ENCODE measurements around the gene ESRP2.

Gene ESRP2

DNA sequence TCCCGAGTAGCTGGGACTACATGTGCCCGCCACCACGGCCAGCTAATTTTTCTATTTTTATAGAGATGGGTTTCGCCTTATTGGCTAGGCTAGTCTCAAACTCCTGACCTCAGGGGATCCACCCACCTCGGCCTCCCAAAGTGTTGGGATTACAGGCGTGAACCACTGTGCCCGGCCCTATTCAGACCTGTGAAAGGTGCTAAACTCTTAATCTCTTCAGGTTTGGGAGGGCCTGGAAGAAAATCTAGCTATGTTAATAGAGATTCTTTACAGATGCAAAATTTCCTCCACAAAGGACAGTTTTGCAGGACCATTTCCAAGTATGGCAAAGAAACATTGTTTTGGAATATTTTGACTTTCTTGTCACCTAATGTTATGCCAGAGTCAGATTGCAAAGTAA is 6.2 kb upstream of the ESRP2 start:
- no peak for DNase-seq

DNA sequence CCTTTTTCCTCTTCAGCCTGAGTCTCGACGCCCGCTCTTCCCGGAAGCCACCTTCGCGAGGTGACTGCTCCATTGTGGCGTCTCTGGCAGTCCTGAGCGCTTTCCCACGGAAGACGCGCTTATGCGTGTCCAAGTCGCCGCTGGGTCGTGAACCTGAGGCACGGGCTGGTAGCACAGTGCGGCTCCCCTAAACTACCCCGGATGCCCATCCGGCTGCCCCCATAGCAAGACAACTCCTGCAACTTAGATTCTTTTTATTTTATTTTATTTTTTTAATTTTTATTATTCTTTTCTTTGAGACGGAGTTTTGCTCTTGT is 2.1 kb upstream of the ESRP2 start:
- no peak for DNase-seq

DNA sequence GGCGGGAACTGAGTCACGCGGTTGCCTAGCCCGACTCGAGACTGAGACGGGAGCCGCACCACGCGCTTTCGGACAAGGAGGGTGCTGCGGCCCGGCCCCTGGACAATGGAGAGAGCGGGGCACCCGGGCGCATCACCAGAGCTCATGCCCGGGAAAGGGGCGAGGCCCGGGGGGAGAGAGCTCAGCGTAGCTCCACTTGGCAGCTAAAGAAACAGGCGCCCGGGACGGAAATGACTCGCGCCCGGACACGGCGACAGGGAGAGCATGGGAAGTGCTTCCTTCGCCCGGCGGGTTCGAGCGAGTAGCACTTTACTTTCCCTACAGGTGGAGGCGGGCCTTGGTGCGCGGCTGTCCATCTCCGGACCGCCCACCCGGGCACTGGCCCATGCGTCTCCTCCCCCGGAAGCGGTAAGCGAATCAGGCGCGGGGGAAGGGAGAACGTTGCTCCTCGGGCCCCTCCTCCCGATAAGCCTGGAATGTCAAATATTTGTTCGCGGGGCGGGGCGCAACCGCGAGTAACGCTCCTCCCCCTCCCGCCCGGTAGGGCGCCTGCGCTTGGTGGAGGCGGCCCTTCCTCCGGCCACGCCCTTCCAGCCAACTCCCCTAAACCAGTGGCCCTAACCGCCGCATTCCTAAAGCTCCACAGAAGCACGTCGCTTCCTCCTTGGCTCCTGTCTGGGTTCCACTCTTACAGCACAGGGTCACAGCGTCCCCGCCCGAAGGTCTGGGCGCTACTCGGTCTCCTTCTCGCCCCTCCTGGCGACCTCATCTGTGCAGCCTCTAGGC is 1.5 kb upstream of the ESRP2 start:
- DNase-seq = peak; percentile 74 to 97 (median 92)

DNA sequence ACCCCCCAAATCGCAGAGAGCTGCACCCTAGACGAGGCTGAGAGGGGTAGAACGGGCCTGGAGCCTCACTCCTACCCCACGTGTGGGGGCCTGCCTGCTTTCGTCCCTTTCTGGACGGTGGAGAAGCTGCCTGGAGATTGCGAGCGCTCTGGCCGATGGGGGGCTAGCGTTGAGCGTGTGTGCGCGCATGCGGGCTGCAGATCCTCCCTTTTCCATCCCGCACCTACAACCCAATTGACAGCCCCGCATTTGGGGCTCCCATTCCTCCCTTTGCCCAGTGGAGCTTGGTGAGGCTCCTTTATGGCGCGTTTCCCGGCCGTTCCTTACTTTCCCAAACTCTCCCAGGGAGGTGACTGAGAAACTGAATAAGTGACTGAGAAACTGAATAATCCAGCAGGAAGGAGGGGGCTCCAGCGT is 907 bp upstream of the ESRP2 start:
- DNase-seq = peak in 6 of 56 donors; percentile 41 to 81 (median 58)

DNA sequence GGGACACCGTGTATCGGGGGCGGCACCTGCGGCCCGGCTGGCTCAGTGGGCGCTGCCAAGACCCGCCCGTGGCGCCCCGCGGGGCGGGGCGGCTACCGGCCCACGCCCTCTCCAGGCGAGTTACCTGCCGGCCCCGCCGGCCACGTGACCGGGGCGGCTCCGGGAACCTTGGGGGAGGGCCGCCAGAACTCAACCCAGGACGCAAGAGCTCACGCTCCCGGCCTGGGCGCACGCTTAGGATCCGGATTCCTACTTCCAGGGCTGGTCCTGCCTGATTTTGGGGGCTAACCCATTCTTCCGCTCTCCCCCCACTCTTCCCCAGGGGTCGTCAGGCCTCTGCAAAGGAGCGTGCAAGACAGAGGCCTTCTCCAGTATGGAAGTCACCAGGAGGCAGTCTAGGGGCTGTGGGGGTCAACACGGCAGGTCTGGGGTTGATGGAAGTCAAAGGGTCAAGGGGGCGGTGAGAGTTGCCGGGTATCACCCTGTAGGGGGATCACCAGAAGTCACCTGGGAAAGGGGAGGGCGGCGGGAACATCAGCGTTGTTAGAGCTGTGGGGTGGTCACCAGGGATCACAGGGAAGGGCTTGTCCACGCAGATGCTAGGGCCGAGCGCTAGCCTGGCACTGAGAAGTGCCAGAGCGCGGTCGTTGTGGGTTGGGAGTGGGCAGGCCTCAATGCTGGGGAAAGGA is 354 bp upstream of the ESRP2 start:
- DNase-seq = peak in 1 of 56 donors; percentile 21

DNA sequence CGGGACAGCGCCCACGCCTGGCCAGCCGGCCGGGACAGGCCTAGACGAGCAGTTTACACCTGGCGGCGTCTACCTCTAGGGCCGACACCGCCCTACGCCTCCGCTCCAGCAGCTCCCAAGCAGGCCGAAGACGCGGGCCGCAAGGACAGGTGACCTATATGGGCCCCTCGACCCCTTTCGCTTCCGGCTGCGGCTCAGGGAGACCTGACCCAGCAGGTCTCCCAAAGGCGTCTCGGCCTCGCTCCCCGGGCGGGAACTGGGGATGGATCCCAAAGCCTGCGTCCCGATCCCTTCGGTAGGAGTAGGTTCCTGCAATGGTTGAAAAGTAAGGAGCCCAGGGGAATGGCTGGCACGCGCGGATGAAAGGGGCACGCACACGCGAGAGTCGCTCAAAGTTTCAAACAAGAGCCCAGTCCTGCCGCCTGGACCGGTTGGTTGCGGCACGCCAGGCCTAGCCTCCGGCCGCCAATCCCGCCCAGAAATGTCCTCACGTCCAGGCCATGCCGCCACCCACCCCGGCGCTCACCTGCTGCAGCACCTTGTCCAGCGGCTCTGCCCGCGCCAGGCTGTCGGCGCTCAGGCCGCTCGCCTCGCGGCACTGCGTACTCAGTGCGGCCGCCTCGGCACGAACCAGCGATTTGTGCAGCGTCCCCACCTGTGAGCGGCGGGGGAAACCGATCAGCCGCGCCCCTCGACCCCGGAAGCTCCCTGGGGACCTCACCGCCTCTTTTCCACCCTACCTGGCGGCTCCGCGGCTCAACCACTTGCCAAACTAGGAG is 630 bp downstream of the ESRP2 start:
- no peak for DNase-seq

DNA sequence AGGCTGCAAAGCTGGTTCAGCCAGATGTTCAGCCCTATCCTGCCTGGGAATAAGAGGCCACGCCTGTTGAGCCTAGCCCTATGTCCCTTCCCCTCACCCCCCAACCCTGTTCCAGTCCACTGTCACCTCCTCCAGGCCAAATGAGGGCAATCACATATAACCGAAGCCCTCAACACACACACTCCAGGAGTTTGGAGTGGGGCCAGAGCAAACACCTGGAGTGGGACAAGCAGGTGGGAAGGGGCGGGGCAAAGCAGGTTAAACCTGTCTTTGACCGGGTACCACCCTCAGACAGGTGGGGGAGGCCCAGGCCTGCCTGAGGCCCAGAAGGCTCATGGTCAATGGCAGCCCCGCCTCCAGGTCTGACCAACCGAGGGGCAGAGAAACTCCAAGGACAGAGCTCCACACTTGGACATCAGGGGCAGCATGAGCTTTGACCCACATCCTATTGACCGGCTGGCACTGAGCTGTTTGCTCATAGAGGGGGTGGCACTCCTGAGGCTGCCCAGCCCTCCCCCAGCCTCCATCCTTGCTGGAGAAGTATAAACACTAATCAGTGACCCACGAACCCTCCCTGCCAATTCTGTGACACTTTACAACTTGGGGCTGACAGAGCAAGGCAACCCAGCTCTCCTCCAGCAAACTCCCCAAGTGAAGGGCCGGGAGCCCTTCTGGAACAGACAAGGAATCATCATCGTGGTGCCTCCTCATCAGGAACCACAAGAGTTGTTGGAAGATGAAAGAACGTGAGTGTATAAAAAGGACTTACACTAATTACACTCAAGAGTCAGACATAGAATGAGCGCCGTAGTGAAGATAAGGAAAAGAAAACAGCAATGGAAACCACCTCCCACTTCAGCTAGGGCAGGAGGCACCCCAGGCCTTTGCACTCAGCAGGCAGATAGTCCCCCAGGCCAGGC is 1.5 kb downstream of the ESRP2 start:
- DNase-seq = no peak

DNA sequence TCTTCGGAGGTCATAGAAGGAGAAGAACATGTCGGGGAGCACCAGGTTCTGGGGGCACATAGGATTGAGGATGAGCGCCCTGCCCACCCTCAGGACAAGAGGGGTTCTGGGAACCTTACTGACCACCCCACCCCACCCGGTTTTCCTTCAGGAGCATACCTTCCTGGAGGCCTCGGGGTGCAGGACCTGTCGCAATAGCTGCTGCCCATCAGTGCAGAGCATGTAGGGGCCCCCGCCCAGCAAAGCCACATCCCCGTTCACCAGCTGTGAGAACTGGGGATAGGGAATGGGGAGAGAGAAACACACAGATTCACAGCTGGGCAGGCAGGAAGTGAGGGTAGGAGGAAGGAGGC is 2.1 kb downstream of the ESRP2 start:
- DNase-seq = no peak

DNA sequence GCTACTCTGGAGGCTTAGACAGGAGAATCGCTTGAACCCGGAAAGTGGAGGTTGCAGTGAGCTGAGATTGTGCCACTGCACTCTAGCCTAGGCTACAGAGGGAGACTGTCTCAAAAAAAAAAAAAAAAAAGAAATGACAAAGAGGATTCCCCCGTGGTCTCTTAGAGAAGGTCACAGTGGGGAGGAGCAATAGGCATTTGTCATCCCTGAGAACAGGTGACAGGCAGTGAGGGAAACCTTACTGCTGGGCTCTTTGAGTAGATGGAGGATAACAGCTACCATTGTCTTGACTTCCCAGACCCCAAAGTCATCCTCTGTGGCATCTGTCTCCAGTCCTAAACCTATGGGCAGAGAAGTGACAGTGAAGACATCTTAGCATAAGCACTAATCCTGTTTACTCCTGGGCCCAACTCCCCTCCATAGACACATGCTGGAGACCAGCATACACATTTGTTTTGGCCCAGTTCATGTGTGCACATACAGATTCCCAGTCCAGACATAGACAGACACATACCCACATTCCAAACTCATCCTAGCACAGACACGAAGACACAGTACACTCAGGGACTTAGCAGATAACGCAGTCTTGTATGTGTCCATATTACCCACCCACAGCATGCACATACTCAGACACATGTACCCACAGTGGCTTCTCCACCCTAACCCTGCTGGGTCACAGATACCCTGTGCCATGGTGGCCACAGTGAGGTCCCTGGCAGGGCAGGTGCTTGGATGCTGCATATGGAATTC is 2.7 kb downstream of the ESRP2 start:
- DNase-seq = no peak

DNA sequence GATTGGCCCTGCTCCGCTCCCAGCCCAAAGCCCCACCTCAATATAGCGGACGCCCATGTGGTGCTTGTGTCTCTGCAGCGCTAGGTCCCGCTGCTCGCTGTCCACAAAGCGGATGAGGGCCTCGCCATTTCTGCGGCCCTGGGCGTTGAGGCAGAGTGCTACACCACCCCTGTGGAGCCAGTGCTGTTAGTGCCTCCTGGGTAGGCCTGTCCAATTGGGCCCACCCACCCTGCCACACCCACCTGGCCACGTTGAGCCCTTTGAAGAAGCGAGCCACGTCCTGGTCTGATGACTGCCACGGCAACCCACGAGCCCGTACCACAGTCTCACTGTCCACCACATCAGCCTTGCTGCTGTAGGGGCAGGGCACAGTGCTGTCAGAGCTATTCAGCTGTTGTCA is 3.6 kb downstream of the ESRP2 start:
- no peak for DNase-seq

DNA sequence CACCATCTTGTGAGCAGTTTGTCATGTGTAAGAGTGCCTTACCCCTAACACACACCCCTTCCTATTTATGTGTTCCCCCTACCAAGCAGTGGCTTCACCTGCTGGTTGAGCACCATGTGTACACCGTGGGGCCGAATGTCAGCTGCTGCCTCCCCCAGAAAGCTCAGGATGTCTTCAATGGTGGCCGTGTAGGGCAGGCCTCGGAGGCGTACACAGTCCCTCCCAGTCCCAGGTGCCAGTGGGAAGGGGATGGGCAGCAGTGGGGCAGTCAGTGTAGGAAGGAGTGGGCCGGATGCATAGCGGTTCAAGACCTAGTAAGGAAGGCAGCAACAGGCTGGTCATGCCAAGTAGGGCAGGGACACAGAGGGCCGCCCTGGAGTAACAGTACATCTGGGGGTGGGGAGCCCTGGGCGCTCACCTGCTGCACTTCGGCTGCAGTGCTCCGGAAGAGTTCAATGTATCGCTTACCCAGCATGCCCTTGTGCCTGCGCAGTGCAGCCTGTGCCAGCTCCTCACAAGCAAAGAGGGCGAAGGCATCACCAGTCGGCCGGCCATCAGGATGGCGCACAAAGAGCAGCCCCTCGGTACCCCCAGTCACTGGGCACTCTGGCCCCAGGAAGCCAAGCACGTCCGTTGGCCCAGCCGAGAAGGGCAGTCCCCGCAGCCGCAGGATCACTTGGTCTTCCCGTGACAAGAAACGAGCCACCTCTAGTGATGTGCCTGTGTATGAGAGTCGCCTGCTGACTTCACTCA is 4.4 kb downstream of the ESRP2 start:
- no peak for DNase-seq

DNA sequence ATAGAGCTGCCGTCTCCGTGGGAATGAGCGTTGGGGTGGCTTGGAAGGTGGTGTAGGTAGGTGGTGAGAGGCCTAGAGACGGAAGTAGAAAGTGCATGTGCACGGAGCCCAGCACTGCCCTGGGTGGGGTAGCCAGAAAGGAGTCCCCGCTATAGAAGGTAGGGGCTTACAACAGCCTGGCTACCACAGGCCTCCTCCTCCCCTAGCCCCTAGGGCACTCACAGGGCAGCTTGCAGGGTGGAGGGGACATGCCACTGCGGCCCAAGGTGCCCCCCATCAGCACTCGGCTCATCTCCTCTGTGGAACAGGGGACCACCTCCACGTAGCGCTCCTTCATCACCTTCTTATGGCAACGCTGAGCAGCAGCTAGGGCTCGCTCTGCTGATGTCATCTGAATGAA is 5.0 kb downstream of the ESRP2 start:
- no peak for DNase-seq

DNA sequence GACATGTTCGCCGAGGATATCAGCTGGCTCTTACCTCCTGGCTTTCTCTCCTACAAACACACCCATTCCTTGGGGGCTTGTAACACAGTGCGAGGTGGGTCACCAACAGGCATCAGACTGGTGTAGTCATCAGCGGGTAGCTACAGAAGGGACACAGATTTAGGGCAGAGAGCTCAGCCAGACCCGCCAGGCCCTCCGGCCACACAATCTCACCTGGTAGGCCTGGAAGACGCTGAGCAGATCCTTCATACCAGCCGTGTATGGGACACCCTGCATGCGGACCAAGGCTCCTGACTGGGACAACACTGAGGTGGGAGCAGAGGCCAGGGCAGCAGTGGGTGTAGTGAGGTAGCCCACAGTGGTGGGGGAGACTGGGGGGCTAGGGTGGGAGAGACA is 5.8 kb downstream of the ESRP2 start:
- DNase-seq = no peak

DNA sequence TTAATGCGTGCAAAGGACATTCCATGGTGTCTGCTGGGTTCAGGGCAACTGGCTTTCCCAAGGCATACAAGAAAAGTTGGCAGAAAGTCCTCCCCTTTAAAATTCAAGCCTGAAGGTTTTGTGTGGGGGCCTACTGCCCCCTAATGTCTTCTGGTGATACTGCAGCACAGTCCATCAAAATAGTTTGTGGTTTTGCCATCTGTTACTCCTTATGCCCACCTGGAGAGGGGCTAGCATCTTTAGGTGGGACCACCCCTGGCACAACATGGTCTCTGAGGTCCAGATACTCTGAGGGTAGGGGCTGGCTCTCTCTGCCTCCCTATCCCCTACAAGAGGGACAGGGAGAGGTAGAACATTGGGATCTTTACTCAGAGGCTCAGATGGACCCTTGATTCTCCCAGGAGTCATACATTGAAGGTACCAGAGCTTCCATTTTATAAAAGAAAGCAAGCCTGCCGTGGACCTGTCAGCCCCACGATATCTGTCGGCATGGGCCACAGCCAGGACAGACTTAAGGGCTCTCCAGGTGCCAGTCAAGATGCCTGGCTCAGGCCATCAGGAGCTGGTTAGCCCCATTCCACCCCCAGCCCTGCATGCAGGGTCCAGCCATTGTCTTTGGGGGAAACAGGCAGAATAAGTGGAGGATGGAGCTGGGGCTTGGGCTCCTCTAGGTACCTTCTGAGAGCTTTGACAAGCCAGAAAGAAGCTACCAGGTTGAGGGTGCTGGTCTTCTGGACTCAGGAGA is 6.3 kb downstream of the ESRP2 start:
- DNase-seq = peak in 23 of 56 donors; percentile 8 to 71 (median 28)

DNA sequence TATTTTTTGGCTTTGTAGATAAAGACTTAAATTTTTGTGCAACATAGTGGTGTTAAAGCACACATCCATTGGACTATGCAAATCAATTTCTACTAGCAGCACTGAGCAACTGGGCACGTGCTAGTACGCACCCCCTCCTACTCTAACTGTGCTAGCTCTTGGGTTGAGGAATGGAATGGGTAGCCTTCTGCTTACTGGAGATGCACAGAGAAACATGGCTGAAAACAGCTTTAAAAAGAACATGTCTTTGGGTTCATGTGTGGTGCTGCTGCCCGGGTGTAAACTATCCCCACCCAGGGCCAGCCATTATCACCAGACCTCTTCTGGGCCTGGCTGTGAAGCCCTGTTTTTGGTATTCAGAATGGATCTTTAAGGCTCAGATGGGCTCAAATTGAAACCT is 7.3 kb downstream of the ESRP2 start:
- no peak for DNase-seq

DNA sequence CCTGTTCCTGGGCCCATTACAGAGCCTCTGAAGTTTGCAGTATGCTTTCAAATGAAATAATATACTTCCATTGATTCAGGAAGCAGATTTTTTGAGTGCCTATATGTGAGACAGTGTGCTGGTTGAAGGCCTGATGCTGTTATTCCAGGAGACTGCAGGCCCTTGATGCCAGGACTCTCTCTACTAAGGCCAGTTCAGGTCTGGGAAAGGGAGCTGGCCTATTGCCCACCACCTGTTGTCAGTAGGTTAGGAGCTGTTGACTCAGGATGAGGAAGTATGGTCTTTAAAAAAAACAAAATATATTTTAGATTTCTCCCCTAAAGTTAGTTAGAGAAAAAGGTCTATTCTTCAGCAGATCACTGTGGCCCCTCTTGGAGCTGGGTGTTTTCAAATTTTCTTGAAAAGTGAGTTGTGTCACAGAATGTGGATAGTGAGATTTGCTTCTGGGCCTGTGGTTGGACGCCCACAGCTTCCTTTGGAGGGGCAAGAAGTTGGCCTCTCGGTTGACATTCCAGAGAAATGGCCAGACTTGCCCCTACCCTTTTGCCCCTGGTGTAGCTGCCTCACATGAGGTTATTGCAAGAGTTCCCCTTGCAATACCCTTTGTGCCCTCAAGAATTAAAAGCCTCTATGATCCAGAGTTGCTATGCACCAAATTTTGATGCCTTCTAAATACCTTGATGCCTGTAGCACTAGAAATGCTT is 7.9 kb downstream of the ESRP2 start:
- no peak for DNase-seq

DNA sequence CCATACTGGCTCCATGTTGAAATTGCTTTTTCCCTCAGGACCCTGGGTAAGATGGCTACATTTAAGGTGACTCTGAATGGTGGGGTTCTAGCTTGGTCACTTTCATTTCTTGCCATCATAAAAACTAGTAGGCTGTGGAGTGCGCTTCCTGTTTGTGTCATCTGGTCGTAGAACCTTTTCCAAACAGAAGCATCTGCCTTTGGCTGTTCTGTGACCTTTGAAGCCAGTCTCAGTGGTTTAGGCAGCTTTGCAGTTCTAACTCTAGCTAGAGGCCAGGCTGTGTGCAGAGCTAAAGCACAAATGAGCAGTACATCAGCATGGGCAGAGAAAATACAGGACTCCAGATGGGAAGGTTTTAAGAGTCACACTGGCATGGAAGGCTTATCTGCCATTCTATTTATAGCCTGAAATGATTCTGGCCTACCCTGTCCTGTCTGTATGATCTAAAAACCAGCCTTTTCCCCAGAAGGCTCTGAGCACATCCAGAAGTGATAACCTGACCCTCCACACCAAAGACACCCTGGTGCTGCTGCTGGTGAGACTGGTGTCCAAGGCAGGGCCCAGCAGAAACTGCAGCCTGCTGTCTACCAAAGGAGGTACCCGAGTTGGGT is 8.6 kb downstream of the ESRP2 start:
- no peak for DNase-seq

DNA sequence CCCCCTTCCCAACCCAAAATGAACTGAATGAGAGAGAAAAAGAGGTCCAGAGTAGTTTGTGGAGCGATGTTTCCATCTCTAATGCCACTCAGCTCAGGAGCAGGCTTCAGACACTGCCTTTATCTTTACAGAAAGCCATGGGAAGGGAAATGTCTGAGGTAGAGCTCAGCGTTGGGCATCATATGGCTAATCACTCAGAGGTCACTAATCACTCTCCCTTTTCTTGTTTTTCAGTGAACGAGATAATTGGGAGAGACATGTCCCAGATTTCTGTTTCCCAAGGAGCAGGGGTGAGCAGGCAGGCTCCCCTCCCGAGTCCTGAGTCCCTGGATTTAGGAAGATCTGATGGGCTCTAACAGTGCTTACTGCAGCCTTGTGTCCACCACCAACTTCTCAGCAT is 9.8 kb downstream of the ESRP2 start:
- DNase-seq = no peak

All from amygdala (tissue), 56 donors.